HG02938 (cell line): Measurements from ENCODE around the gene ATRNL1.

Source experiments
- ATAC-seq: cut with Tn5 transposase; IDR thresholded peaks from one replicate; pipeline ENCODE4 v1.9.1; 2021; ENCODE audit warnings: mild to moderate bottlenecking, moderate library complexity; ENCODE audit not compliant: unreplicated experiment

Gene ATRNL1

GRCh38 chr10:115572740-115573455 lies 479.7 kb downstream of the ATRNL1 start:
- ATAC-seq: no peak

- ATAC-seq: no peak
These were observed 487.1 kb downstream of the ATRNL1 start for GRCh38 chr10:115580239-115580638.

- no peak for ATAC-seq
These were observed 499.9 kb downstream of the ATRNL1 start for GRCh38 chr10:115593060-115593459.

- ATAC-seq: no peak
These were observed 511.5 kb downstream of the ATRNL1 start for GRCh38 chr10:115604627-115605026.

GRCh38 chr10:115606086-115606485 lies 512.9 kb downstream of the ATRNL1 start:
- no peak for ATAC-seq

GRCh38 chr10:115606741-115607140 lies 513.6 kb downstream of the ATRNL1 start:
- ATAC-seq: no peak

- ATAC-seq: no peak
These were observed 531.3 kb downstream of the ATRNL1 start for GRCh38 chr10:115624448-115624847.

- ATAC-seq: no peak
These were observed 535.5 kb downstream of the ATRNL1 start for GRCh38 chr10:115628616-115629015.

- no peak for ATAC-seq
These were observed 545.1 kb downstream of the ATRNL1 start for GRCh38 chr10:115638246-115638645.

GRCh38 chr10:115649217-115649616 lies 556.1 kb downstream of the ATRNL1 start:
- ATAC-seq: no peak

- ATAC-seq: no peak
These were observed 560.3 kb downstream of the ATRNL1 start for GRCh38 chr10:115653473-115653872.

- ATAC-seq: no peak
These were observed 561.8 kb downstream of the ATRNL1 start for GRCh38 chr10:115654961-115655360.

GRCh38 chr10:115657161-115657860 lies 564.1 kb downstream of the ATRNL1 start:
- ATAC-seq: no peak

GRCh38 chr10:115659616-115660015 lies 566.5 kb downstream of the ATRNL1 start:
- ATAC-seq: no peak

- no peak for ATAC-seq
These were observed 567.2 kb downstream of the ATRNL1 start for GRCh38 chr10:115660391-115660790.

GRCh38 chr10:115662422-115662821 lies 569.3 kb downstream of the ATRNL1 start:
- ATAC-seq: no peak

GRCh38 chr10:115665549-115665948 lies 572.4 kb downstream of the ATRNL1 start:
- ATAC-seq: no peak

- no peak for ATAC-seq
These were observed 581.3 kb downstream of the ATRNL1 start for GRCh38 chr10:115674496-115674895.

GRCh38 chr10:115696747-115697146 lies 603.6 kb downstream of the ATRNL1 start:
- ATAC-seq: no peak

- no peak for ATAC-seq
These were observed 612.9 kb downstream of the ATRNL1 start for GRCh38 chr10:115706026-115706425.

- no peak for ATAC-seq
These were observed 613.4 kb downstream of the ATRNL1 start for GRCh38 chr10:115706488-115707076.

GRCh38 chr10:115710136-115710535 lies 617.0 kb downstream of the ATRNL1 start:
- ATAC-seq: no peak
